WERI-Rb-1 (cell line): ENCODE data around the gene SPAG6.

Experiments used
- DNase-seq: peaks from one replicate; pipeline ENCODE4 v3.0.0-alpha.2; 2020
- H3K27ac ChIP-seq: fragments of 250-450 bp; sonication (Bioruptor Pico); 2 replicates; pipeline ENCODE4 v1.5.1; 2020; ENCODE audit warnings: mild to moderate bottlenecking, moderate library complexity
- H3K27me3 ChIP-seq: fragments of 250-450 bp; sonication (Bioruptor Pico); 2 replicates; pipeline ENCODE4 v1.5.1; 2021; ENCODE audit warnings: mild to moderate bottlenecking, low read depth, moderate library complexity; ENCODE audit not compliant: insufficient read depth, severe bottlenecking
- H3K36me3 ChIP-seq: fragments of 250-450 bp; sonication (Bioruptor Pico); 2 replicates; pipeline ENCODE4 v1.5.1; 2020; ENCODE audit warnings: mild to moderate bottlenecking, moderate library complexity
- H3K4me3 ChIP-seq: 2 replicates; pipeline ENCODE4 v1.5.1; 2011; ENCODE audit warnings: low read depth, mild to moderate bottlenecking, control low read depth, low read length
- H3K9me3 ChIP-seq: fragments of 250-450 bp; sonication (Bioruptor Pico); 2 replicates; pipeline ENCODE4 v1.5.1; 2021; ENCODE audit warnings: mild to moderate bottlenecking, moderate library complexity; ENCODE audit not compliant: severe bottlenecking
- CTCF ChIP-seq: IDR thresholded peaks from 2 replicates; pipeline ENCODE4 v1.5.1; 2011; ENCODE audit warnings: low read depth, mild to moderate bottlenecking, control low read depth, inconsistent platforms, low read length

SPAG6 gene

DNA sequence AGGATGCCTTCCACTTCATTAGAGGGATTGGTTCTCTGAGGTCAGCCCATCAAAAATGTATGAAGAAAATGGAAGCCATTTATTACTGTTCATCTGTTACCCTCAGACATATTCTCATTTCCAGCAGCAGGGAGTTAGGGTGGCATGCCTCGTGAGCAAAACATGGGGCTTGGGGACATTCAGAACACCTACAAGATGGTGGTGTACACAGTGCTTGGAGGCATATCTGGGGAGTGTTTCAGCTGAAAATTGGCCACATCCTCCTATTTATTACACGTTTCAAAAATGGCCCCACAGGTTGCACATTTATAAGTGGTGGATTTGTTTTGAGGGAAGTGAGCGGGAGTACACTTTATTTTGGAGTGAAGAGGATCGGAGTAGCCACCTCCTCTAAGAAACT, 93.4 kb downstream of the SPAG6 start:
- no peak overlapping the region for H3K4me3 ChIP-seq
- no peak overlapping the region for H3K27ac ChIP-seq
- no peaks in the 10 kb centered on the region for H3K9me3 ChIP-seq
- DNase-seq = no peak
- TF ChIP-seq CTCF = no peak
- no peaks in the 10 kb centered on the region for H3K36me3 ChIP-seq
- H3K27me3 ChIP-seq = no peaks in the 10 kb centered on the region

DNA sequence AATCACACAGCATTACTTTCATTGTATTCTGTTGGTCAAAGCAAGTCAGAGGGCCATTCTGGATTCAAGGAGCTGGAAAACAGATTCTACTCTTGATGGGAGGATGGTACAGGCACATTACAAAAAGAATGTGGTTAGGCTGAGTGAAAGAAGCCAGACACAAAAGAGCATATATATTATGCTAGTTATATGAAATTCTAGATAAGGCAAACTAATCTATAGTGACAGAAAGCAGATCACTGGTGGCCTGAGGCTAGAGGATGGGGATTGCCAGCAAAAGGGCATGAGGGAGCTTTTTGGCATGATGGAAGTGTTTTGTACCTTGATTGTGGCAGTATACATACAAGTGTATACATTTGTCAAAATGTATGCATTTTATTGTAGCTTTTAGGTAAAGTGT, 96.8 kb downstream of the SPAG6 start:
- H3K4me3 ChIP-seq = no peak overlapping the region
- no peaks in the 10 kb centered on the region for H3K9me3 ChIP-seq
- no peak overlapping the region for H3K27ac ChIP-seq
- H3K36me3 ChIP-seq = no peaks in the 10 kb centered on the region
- DNase-seq = no peak
- no peaks in the 10 kb centered on the region for H3K27me3 ChIP-seq
- TF ChIP-seq CTCF = no peak

DNA sequence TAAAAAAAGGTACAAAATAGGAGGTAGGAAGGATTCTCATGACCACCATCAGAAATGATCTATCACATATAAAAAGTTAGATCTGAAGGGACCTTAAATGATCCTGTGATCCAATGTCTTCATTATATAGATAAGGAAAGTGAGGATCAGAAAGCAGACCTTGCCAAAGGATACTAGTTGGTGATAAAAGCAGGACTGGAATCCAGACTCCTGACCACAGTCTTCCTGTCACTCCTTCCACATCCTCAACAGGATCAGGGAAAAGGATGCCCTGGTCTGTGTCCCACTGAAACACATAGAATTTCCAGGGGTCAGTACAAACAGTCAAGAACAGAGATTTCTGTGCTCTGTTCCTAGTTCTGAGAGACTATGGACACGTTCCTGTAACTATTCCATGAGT, 97.2 kb downstream of the SPAG6 start:
- Histone ChIP-seq H3K27me3 (no peaks in the 10 kb centered on the region), H3K27ac (no peak overlapping the region), H3K9me3 (no peaks in the 10 kb centered on the region), H3K36me3 (no peaks in the 10 kb centered on the region), H3K4me3 (no peak overlapping the region)
- TF ChIP-seq CTCF = no peak
- DNase-seq = no peak

DNA sequence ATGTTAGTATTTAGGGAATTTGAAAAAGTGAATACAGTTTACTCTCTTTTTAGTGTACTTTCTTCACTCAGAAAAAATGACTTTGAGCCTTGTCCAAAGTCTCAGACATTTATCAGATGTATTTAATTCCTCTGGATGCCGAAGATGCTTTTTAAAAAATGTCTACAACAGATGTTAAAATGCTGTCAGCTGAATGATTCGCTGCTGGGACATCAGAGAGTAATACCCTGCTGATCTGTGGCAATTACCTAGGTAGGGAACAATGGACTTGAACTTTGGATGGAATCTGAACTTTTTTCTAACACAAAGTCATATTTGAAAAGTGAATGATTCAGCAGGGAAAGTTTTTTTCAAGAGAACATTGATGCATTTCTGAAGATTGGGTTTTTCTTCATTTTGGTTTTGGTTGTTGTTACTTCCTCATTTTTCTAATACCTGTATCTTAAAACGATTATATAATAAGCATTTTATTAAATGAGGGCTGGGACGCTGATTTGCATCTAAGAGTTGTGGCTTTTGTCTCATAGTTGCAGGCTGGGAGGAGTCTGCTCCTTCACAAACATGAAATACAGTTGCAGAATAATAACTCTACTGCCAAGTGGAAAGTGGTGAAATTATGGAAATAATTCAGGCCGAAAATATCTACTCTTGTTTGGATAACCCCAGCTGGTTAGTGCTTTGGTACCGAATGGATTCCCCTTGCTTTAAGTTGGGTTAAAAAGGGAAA, 98.0 kb downstream of the SPAG6 start:
- TF ChIP-seq CTCF = no peak
- DNase-seq = no peak
- Histone ChIP-seq H3K27me3 (no peaks in the 10 kb centered on the region), H3K27ac (no peak overlapping the region), H3K4me3 (no peak overlapping the region), H3K9me3 (no peaks in the 10 kb centered on the region), H3K36me3 (no peaks in the 10 kb centered on the region)

DNA sequence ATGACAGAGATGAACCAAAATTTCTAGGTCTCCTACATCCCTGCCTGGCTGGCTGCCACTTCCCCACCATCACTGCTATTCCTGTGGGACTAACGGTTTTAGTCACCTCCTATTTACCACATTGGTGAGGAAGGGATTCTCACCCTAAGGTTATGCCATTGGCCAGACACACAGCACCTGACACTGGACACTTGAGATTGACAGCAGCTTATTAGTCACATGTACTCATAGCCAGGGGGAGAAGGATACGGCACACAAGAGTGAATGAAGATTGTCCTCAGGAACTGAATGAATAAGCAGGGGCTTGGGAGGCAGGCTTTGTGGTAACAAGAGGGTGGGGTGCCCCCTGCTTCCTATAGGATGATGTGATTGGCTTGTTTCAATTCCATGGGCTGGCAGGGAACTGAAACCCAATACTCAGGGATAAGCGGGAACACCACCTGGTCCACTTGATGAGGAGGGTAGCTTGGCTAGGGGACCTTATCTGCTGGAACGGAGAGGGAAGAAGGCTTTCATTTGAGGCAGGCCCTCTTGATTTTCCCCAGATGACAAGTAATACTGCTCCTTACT, 99.0 kb downstream of the SPAG6 start:
- Histone ChIP-seq H3K9me3 (no peaks in the 10 kb centered on the region), H3K4me3 (no peak overlapping the region), H3K36me3 (no peaks in the 10 kb centered on the region), H3K27ac (no peak overlapping the region), H3K27me3 (no peaks in the 10 kb centered on the region)
- TF ChIP-seq CTCF = no peak
- no peak for DNase-seq

- Histone ChIP-seq H3K4me3 (no peak overlapping the region), H3K27ac (no peak overlapping the region), H3K9me3 (no peaks in the 10 kb centered on the region), H3K27me3 (no peaks in the 10 kb centered on the region), H3K36me3 (no peaks in the 10 kb centered on the region)
- no peak for TF ChIP-seq CTCF
- DNase-seq = no peak
These were observed 100.2 kb downstream of the SPAG6 start for GRCh38 chr10:22445495-22445894.
